ENCODE results near the gene ADAD1.

The ADAD1 gene

GRCh38 chr4:122456231-122457116, 77.7 kb downstream of the ADAD1 start, which contains the start of gene IL2:
TSS of gene IL2 (minus strand) at chr4:122456725. CDS start at chr4:122456440, 285 bp downstream.
- peak in 1 of 2 donors; percentile 4 for DNase-seq (ENCODE audit: low read depth in 2 of 2)

- DNase-seq (ENCODE audit: low read depth in 2 of 2), result peak; percentile 25 to 44
Observed at GRCh38 chr4:122458625-122459024, 79.8 kb downstream of the ADAD1 start.

GRCh38 chr4:122469457-122469856, 90.6 kb downstream of the ADAD1 start:
- no peak for DNase-seq (ENCODE audit: low read depth in 2 of 2)

GRCh38 chr4:122475233-122475632, 96.4 kb downstream of the ADAD1 start:
- DNase-seq (ENCODE audit: low read depth in 2 of 2), result no peak

DNA sequence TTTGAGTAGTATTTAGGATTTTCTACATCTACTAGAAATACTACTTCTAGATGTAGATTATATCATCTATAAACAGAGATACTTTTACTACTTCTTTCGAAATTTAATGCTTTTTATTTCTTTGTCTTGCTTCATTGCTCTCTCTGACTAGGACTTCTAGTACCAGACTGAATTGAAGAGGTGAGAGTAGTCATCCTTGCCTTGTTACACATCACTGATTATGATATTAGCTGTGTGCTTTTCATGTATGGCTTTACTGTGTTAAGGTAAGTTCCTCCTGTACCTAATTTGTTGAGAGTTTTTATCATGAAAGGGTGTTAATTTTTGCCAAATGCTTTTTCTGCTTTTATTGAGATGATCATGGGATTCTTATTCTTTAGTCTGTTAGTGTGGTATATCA, 97.3 kb downstream of the ADAD1 start:
- no peak for DNase-seq (ENCODE audit: low read depth in 2 of 2)

GRCh38 chr4:122476745-122477144, 97.9 kb downstream of the ADAD1 start:
- no peak for DNase-seq (ENCODE audit: low read depth in 2 of 2)
